GM12878 (cell line): ENCODE data around the gene SLC7A1. TPM values are rescaled to one million over a fixed set of nuclear protein-coding genes. Genes with fewer than 3 reads are reported as not detected.
"Not testable (repeated sequence)": the region's sequence is repeated elsewhere in the genome, so short reads cannot be mapped to it uniquely, and the experiment has no call there.

Experiments
- ATAC-seq: fragments of 200-7000 bp; cut with Tn5 transposase; 3 replicates; pipeline ENCODE4 v1.9.1; 2020; ENCODE audit warnings: mild to moderate bottlenecking, moderate library complexity
- BruUV-seq: library from RNA; stranded (reverse); fragments of 400-500 nt; replicated peaks from 2 replicates; lab custom pipeline; 2021; lab: Mats Ljungman, UMichigan
- CTCF ChIA-PET: fragments of 300-600 bp; sonication (Branson Sonifier 250); formaldehyde crosslinking; extraction: SDS; loops from one replicate; lab custom pipeline; 2021; ENCODE audit warnings: inconsistent platforms; lab: Yijun Ruan, JAX
- POLR2A ChIA-PET: fragments of 350-600 bp; formaldehyde crosslinking; extraction: SDS; loops from one replicate; lab custom pipeline; 2021; ENCODE audit warnings: inconsistent platforms; lab: Charles Lee
- RAD21 ChIA-PET: fragments of 300-600 bp; sonication (Branson Sonifier 250); formaldehyde crosslinking; loops from one replicate; lab custom pipeline; 2023; ENCODE audit warnings: antibody characterized with exemption; ENCODE audit not compliant: unreplicated experiment; lab: Charles Lee
- SMC1A ChIA-PET: fragments of 300-600 bp; sonication (Branson Sonifier 250); formaldehyde crosslinking; loops from one replicate; lab custom pipeline; 2023; ENCODE audit not compliant: unreplicated experiment, uncharacterized antibody; lab: Charles Lee
- DNase-seq: peaks from one replicate; pipeline ENCODE4 v3.0.0-alpha.2; 2011; ENCODE audit warnings: low read depth, low spot score
- FAIRE-seq: peaks from 3 replicates; lab custom pipeline; 2011; peaks lifted over from hg19 to GRCh38; lab: Jason Lieb, UNC
- H2AFZ ChIP-seq: 2 replicates; pipeline ENCODE4 v1.6.0; 2011; ENCODE audit warnings: low read depth, low read length, control low read depth; ENCODE audit not compliant: control insufficient read depth
- H3K27ac ChIP-seq: 2 replicates; pipeline ENCODE4 v1.5.1; 2011; ENCODE audit warnings: control low read depth; ENCODE audit not compliant: control insufficient read depth, insufficient read depth
- H3K27me3 ChIP-seq, 2 experiments: replicated peaks in 1 of 2; 2 replicates each; pipeline versions ENCODE4 v1.6.0 to v1.6.1; 2011; ENCODE audit warnings: low read length in 1 of 2; ENCODE audit not compliant: control insufficient read depth in 2 of 2, insufficient read depth in 2 of 2
- H3K36me3 ChIP-seq, 2 experiments: 2 replicates each; pipeline ENCODE4 v1.5.1; 2011; ENCODE audit warnings: low read length in 1 of 2; ENCODE audit not compliant: control insufficient read depth in 2 of 2, insufficient read depth in 2 of 2
- H3K4me1 ChIP-seq: 2 replicates; pipeline ENCODE4 v1.6.1; 2011; ENCODE audit warnings: mild to moderate bottlenecking, low read length, moderate library complexity, mixed read lengths; ENCODE audit not compliant: control insufficient read depth, insufficient read depth
- H3K4me2 ChIP-seq: 2 replicates; pipeline ENCODE4 v1.6.0; 2011; ENCODE audit warnings: control low read depth; ENCODE audit not compliant: control insufficient read depth, insufficient read depth
- H3K4me3 ChIP-seq: fragments of 200-600 bp; sonication (generic); 2 replicates; pipeline ENCODE4 v1.5.1; 2016
- H3K79me2 ChIP-seq: 2 replicates; pipeline ENCODE4 v1.6.0; 2011; ENCODE audit warnings: low read length; ENCODE audit not compliant: control insufficient read depth, insufficient read depth
- H3K9ac ChIP-seq: 2 replicates; pipeline ENCODE4 v1.8.0; 2011; ENCODE audit warnings: low read length, control low read depth, mixed read lengths; ENCODE audit not compliant: control insufficient read depth, insufficient read depth
- H3K9me3 ChIP-seq: replicated peaks from 3 replicates; pipeline ENCODE4 v1.5.1; 2011; ENCODE audit warnings: mild to moderate bottlenecking, low read length; ENCODE audit not compliant: control insufficient read depth, insufficient read depth
- H4K20me1 ChIP-seq: 2 replicates; pipeline ENCODE4 v1.6.0; 2011; ENCODE audit not compliant: control insufficient read depth, insufficient read depth
- IKZF1 ChIP-seq: fragments of 450-650 bp; conservative IDR thresholded peaks from 2 replicates; pipeline ENCODE4 v1.6.1; 2017; ENCODE audit warnings: antibody characterized with exemption, mild to moderate bottlenecking
- SIN3A ChIP-seq: IDR thresholded peaks from 2 replicates; pipeline ENCODE4 v1.6.1; 2012; ENCODE audit warnings: low read depth, low read length, improper control_type of control experiment
- STAT1 ChIP-seq: fragments of 450-650 bp; conservative IDR thresholded peaks from 2 replicates; pipeline ENCODE4 v1.6.1; 2014; ENCODE audit warnings: antibody characterized with exemption, mild to moderate bottlenecking
- WGBS: methylation state at CpG from one replicate; pipeline ENCODE4 v1.1.6; 2016; ENCODE audit warnings: low lambda C conversion rate; ENCODE audit not compliant: insufficient replicate concordance, insufficient coverage; ENCODE audit errors: missing lambda C conversion rate; 5-methylcytosine and 5-hydroxymethylcytosine counted together
- in situ Hi-C: fragments of 300-500 bp; cut with MboI; formaldehyde crosslinking; loops from 9 replicates; pipeline ENCODE4 v1.14.3; 2018; ENCODE audit warnings: mixed read lengths
- intact Hi-C: fragments of 100-400 bp; cut with micrococcal nuclease; formaldehyde crosslinking; loops from one replicate; pipeline ENCODE4 v1.14.2; 2022; ENCODE audit not compliant: unreplicated experiment
- polyA plus RNA-seq, 11 experiments: library from polyadenylated mRNA; depleted of rRNA in 4 of 11; unstranded in 6 of 11; stranded (reverse) in 5 of 11; fragments of >200 nt; fragmentation: Nextera tagmentation in 4 of 11; fragmentation: Illumina TruSeq in 1 of 11; extraction: Ambion mirVana in 4 of 11; extraction: Trizol in 1 of 11; gene quantifications; 1 replicate in 1 of 11; 2 replicates in 10 of 11; pipeline versions ENCODE4 v1.2.1 to v1.2.3, GENCODE V29; 2011 to 2016; ENCODE audit warnings: inconsistent platforms in 2 of 11, missing spikeins in 2 of 11, low read depth in 1 of 11
- total RNA-seq, 4 experiments: library from RNA; depleted of rRNA in 3 of 4; stranded (reverse); fragments of >200 nt in 3 of 4; fragmentation: Illumina TruSeq in 1 of 4; extraction: Trizol in 1 of 4; gene quantifications; 2 replicates each; pipeline versions ENCODE4 v1.2.1 to v1.2.3, GENCODE V29; 2013 to 2021
- TF ChIP-seq, protein P1 (sequence below): IDR thresholded peaks from 2 replicates; pipeline ENCODE4 v1.6.1; 2012; ENCODE audit warnings: low read length, inconsistent platforms

The SLC7A1 gene
- total and polyA plus RNA-seq, 10 of the 15 experiments (the other 5 are each of a cell fraction or from before 2014, with no cell fraction given) = 6.4 to 91.7 (median 23.4) TPM

DNA sequence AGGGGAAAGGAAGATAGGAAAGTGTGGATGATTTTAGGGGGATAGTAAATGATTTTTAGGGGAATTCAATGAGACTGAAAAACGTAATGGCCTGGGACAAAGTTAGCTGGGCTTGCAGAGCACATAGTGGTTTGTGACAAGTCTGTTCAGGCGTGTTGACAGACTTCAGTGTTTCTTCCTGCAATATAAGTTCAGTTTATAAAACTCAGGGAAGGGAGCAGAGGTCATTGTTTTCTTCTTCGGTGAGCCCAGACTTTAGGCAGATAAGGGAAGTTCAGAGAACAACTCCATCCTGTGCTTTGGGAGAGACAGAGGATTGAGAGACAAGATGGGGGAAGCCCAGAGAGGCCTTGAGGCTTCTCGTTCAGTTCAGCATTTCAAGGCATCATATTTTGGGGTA is 45.2 kb upstream of the SLC7A1 start:
- WGBS = 14% methylated on average over 4 of the region's 4 CpGs
- H3K4me1 ChIP-seq = no peaks in the 10 kb centered on the region
- no peaks in the 10 kb centered on the region for H4K20me1 ChIP-seq
- no peak overlapping the region for H3K4me3 ChIP-seq
- FAIRE-seq = no peak
- no peak overlapping the region for H2AFZ ChIP-seq
- BruUV-seq = no TSS peak
- no peak for TF ChIP-seq STAT1
- TF ChIP-seq, protein P1, sequence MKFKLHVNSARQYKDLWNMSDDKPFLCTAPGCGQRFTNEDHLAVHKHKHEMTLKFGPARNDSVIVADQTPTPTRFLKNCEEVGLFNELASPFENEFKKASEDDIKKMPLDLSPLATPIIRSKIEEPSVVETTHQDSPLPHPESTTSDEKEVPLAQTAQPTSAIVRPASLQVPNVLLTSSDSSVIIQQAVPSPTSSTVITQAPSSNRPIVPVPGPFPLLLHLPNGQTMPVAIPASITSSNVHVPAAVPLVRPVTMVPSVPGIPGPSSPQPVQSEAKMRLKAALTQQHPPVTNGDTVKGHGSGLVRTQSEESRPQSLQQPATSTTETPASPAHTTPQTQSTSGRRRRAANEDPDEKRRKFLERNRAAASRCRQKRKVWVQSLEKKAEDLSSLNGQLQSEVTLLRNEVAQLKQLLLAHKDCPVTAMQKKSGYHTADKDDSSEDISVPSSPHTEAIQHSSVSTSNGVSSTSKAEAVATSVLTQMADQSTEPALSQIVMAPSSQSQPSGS = no peak
- no peak for TF ChIP-seq SIN3A
- no peaks in the 10 kb centered on the region for H3K9me3 ChIP-seq
- no peaks in the 10 kb centered on the region for H3K36me3 ChIP-seq
- no peak for DNase-seq
- no peak overlapping the region for H3K9ac ChIP-seq
- ChIA-PET POLR2A (no interaction called here), RAD21 (no interaction called here), SMC1A (no interaction called here), CTCF (interaction anchor here (0.7 kb wide), 1 partner anchor 27 kb away, joined by 3 read pairs; no protein-coding TSS in a partner anchor)
- H3K79me2 ChIP-seq = no peaks in the 10 kb centered on the region
- in situ Hi-C loops (no loop called here), intact Hi-C loops (no loop called here)
- no peak overlapping the region for H3K27ac ChIP-seq
- H3K27me3 ChIP-seq = no peaks in the 10 kb centered on the region
- no peak for ATAC-seq
- H3K4me2 ChIP-seq = no peak overlapping the region

DNA sequence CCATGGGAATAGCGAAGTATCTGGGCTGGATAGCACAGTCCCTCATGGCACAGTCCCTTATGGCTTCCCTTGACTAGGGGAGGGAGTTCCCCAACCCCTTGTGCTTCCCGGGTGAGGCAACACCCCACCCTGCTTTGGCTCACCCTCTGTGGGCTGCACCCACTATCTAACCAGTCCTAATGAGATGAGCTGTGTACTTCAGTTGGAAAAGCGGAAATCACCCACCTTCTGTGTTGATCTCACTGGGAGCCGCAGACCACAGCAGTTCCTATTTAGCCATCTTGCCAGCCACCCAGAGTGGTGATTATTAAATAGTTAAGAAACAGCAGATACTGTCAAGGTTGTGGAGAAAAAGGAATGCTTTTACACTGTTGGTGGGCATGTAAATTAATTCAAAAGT is 41.3 kb upstream of the SLC7A1 start:
- H3K4me2 ChIP-seq, DNase-seq, RAD21 ChIA-PET, H3K9ac ChIP-seq, H3K9me3 ChIP-seq, H3K4me3 ChIP-seq, H2AFZ ChIP-seq, BruUV-seq, FAIRE-seq, in situ Hi-C loops, H3K27ac ChIP-seq, H4K20me1 ChIP-seq, intact Hi-C loops, H3K4me1 ChIP-seq, SMC1A ChIA-PET, CTCF ChIA-PET, ATAC-seq, H3K27me3 ChIP-seq, H3K79me2 ChIP-seq, H3K36me3 ChIP-seq: not testable (repeated sequence)
- TF ChIP-seq IKZF1 = 0 out of 2 replicates have a peak, but pooled peaks have one; percentile 22
- POLR2A ChIA-PET = interaction anchor here (0.7 kb wide), 1 partner anchor 1529 kb away, joined by 3 read pairs; no protein-coding TSS in a partner anchor
- 46% methylated on average over 4 of the region's 4 CpGs for WGBS
